ENCODE measurements around the gene ZMAT5.

Gene ZMAT5

DNA sequence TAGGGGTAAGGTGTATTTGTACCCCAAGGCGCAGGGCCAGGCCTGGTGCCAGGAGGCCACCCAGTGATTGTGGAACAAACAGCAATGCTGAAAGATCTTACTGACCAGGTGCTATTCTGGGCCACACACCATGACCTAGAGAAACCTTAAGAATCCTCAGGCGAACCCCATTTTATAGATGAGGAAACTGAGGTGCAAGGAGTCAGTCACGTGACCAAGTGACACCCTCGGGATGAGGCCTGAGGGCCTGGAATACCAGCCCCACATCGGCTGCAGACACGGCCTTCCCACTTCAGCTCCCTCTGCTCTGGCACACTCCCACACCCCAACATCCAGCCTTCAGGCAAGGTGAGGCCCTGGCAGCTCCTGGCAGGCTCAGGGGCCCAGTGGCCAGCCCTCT is 33.9 kb downstream of the ZMAT5 start:
- DNase-seq (ENCODE audit: low spot score): no peak
- no peak for TF ChIP-seq CTCF (IDR thresholded peaks at IDR 0.05)
- H3K27ac ChIP-seq: no peak overlapping the region
- H3K4me3 ChIP-seq: no peak overlapping the region

DNA sequence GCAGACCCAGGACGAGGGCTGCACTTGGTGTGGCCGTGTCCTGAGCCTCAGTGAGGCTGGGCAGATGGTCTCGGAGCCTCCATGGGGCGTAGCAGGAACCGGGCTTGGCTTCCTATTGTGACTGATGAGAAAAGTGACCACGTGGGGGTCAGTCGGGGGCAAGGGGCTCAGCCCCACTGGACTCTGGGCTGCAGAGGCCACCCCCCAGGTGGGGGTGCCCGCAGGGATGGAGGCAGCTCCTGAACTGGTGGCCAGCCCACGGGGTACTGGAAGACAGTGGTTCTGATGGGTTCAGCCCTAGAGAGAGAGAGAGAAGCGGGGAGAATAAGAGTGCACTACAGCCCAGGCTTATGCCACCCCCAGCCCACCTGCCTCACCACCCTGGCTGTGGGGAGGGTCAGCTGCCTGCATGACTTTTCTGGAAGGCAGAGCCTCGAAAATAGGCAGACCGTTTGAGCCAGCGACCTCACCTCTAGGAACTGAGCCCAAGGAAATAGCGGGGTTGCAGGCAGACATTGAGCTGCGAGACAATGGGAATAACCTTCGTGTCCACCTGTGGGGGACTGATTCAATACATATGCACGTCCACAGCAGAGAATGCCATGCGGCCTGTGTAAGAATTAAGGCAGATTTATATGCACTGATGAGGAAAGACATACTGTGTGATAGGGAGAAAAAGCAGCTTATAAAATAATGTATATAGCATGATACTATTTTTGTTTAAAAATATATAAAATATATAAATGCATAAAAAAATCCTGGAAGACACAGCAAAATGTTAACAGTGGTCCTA is 35.6 kb downstream of the ZMAT5 start:
- no peak for DNase-seq (ENCODE audit: low spot score)
- H3K27ac ChIP-seq: no peak overlapping the region
- TF ChIP-seq CTCF (IDR thresholded peaks at IDR 0.05): no peak
- no peak overlapping the region for H3K4me3 ChIP-seq

DNA sequence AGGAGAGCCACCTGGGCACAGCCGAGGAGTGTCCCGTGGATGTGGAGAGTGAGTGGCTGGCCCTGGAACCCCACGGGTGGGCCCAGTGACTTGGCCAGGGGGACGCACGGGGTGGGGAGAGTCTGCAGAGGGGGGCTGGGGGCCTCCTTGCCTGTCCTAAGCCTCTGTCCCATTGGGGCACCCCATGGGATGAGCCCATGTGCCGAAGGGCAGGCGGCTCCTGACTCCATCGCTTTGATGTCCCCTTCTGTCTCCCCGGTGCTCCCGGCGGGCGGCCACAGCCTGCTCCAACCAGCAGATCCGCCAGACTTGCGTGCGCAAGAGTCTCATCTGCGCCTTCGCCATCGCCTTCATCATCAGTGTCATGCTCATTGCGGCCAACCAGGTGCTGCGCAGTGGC is 37.6 kb downstream of the ZMAT5 start:
- no peak for DNase-seq (ENCODE audit: low spot score)
- TF ChIP-seq CTCF (IDR thresholded peaks at IDR 0.05): no peak
- Histone ChIP-seq H3K27ac (no peak overlapping the region), H3K4me3 (no peak overlapping the region)

DNA sequence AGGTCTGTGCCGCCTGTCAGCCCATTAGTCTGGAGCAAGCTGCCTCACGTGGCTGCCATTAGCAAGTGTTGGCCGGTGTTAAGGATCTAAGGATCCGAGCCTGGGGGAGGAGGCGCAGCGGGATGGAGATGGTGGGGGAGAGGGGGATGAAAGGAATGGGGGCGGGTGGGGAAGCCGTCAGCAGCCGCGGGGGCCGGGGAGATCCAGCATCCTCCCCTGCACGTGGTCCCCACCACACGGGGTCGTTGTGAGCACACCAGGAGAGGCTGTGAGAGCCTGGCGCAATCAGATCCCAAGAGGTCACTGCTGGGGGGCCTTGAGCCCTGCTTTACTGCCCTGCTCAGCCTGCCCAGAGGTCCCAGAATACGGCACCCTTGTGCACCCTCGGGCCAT is 39.7 kb downstream of the ZMAT5 start:
- TF ChIP-seq CTCF (IDR thresholded peaks at IDR 0.05): no peak
- Histone ChIP-seq H3K4me3 (no peak overlapping the region), H3K27ac (no peak overlapping the region)
- DNase-seq (ENCODE audit: low spot score): no peak

GRCh38 chr22:29726512-29727130 is 40.2 kb downstream of the ZMAT5 start:
- TF ChIP-seq CTCF (IDR thresholded peaks at IDR 0.05): no peak
- no peak for DNase-seq (ENCODE audit: low spot score)
- Histone ChIP-seq H3K4me3 (no peak overlapping the region), H3K27ac (no peak overlapping the region)

DNA sequence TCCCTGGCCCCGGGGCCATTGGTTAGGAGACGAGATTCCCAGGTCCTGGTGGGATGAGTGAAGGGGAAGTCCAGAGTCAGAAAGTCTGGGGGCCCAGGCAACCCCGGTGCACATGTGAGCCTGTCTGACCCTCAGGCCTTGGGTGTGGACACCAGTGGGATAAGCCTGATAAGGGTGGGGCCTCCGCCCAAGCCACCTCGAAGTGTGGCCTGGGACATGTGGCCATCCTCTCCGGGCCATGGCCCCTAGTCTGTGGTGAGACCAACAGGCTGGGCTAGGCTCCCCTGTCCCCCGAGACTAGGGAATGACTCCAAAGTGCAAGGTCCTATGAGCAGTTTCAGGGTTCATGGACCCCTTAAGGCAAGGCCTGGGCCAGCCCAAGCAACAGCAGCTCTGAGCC is 40.7 kb downstream of the ZMAT5 start:
- H3K4me3 ChIP-seq: no peak overlapping the region
- DNase-seq (ENCODE audit: low spot score): no peak
- no peak for TF ChIP-seq CTCF (IDR thresholded peaks at IDR 0.05)
- no peak overlapping the region for H3K27ac ChIP-seq

DNA sequence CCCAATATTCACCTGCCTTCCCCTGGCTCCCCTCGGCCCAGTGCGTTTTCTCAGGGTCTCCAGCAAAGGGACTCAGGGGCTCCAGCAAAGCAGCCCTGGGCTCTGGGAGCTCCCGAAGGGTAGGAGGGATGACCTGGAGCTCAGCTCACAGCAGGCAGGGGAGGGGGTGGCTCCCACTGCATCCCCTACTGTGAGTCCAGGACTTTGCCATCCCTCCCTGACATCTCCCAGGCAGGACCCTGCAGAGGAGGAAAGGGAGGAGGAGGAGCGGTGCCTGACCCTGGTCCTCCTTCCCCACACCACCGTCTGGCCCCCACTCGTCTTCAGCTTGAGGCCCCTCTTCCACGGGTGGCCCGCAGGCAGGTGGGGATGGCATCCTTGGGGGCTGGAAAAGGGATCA is 42.0 kb downstream of the ZMAT5 start:
- no peak overlapping the region for H3K27ac ChIP-seq
- DNase-seq (ENCODE audit: low spot score): no peak
- TF ChIP-seq CTCF (IDR thresholded peaks at IDR 0.05): no peak
- no peak overlapping the region for H3K4me3 ChIP-seq
